H1 (cell line): ENCODE results near the gene DYNLL1. TPM values are rescaled to one million over a fixed set of nuclear protein-coding genes. Genes with fewer than 3 reads are reported as not detected.

Experiments used
- CTCF ChIA-PET: fragments of 300-600 bp; sonication (Branson Sonifier 250); formaldehyde crosslinking; loops from one replicate; lab custom pipeline; 2021; ENCODE audit not compliant: partially characterized antibody; lab: Charles Lee
- POLR2A ChIA-PET: fragments of 300-600 bp; sonication (Branson Sonifier 250); formaldehyde crosslinking; loops from one replicate; lab custom pipeline; 2021; ENCODE audit warnings: inconsistent platforms; ENCODE audit not compliant: partially characterized antibody; lab: Charles Lee
- DNase-seq, 2 experiments: peaks; one replicate each; pipeline versions ENCODE4 v3.0.0 to v3.0.0-alpha.2; 2010 to 2022; ENCODE audit warnings: low spot score in 2 of 2, low read depth in 1 of 2, mixed read lengths in 1 of 2
- FAIRE-seq: peaks from 2 replicates; lab custom pipeline; 2011; peaks lifted over from hg19 to GRCh38; lab: Jason Lieb, UNC
- H2AFZ ChIP-seq: 2 replicates; pipeline ENCODE4 v1.8.1; 2012; ENCODE audit warnings: low read length, inconsistent platforms
- H2AK5ac ChIP-seq: 2 replicates; pipeline ENCODE4 v1.6.1; 2013; ENCODE audit warnings: low read depth, low read length
- H2BK120ac ChIP-seq: replicated peaks from 2 replicates; pipeline ENCODE3; 2013; ENCODE audit warnings: low read depth, low read length, inconsistent platforms
- H2BK12ac ChIP-seq: 2 replicates; pipeline ENCODE4 v1.6.1; 2013; ENCODE audit warnings: low read depth, low read length
- H2BK15ac ChIP-seq: 2 replicates; pipeline ENCODE4 v1.6.1; 2013; ENCODE audit warnings: low read length
- H2BK20ac ChIP-seq: 2 replicates; pipeline ENCODE4 v1.6.1; 2013; ENCODE audit warnings: low read length
- H2BK5ac ChIP-seq: 2 replicates; pipeline ENCODE4 v1.6.1; 2013; ENCODE audit warnings: low read depth, low read length
- H3K14ac ChIP-seq: 2 replicates; pipeline ENCODE4 v1.6.1; 2013; ENCODE audit warnings: inconsistent platforms; ENCODE audit not compliant: insufficient read length
- H3K18ac ChIP-seq: 2 replicates; pipeline ENCODE4 v1.6.1; 2013; ENCODE audit warnings: low read length; ENCODE audit errors: extremely low read depth
- H3K23ac ChIP-seq: 2 replicates; pipeline ENCODE4 v1.6.1; 2013; ENCODE audit warnings: inconsistent platforms; ENCODE audit not compliant: insufficient read length
- H3K23me2 ChIP-seq: 2 replicates; pipeline ENCODE4 v1.6.1; 2013; ENCODE audit warnings: low read depth, low read length
- H3K27ac ChIP-seq: 2 replicates; pipeline ENCODE4 v1.6.1; 2011; ENCODE audit warnings: low read depth, low read length, inconsistent platforms
- H3K27me3 ChIP-seq, 4 experiments: replicated peaks in 1 of 4; 1 replicate in 1 of 4; 2 replicates in 3 of 4; pipeline versions ENCODE4 v1.6.1 to v1.8.1; 2011 to 2013; ENCODE audit warnings: low read length in 3 of 4, mild to moderate bottlenecking in 3 of 4, inconsistent platforms in 2 of 4, mixed read lengths in 2 of 4, moderate library complexity in 1 of 4; ENCODE audit not compliant: control insufficient read depth in 3 of 4, insufficient read depth in 3 of 4; ENCODE audit errors: extremely low read depth in 1 of 4
- H3K36me3 ChIP-seq, 4 experiments: 2 replicates each; pipeline versions ENCODE4 v1.6.1 to v1.8.1; 2011 to 2013; ENCODE audit warnings: mild to moderate bottlenecking in 4 of 4, low read length in 3 of 4, moderate library complexity in 2 of 4, control low read depth in 1 of 4, inconsistent platforms in 1 of 4; ENCODE audit not compliant: insufficient read depth in 4 of 4, control insufficient read depth in 2 of 4
- H3K4ac ChIP-seq: replicated peaks from 2 replicates; pipeline ENCODE3; 2013; ENCODE audit warnings: low read length, low read depth, mixed read lengths, inconsistent platforms; ENCODE audit not compliant: insufficient read length
- H3K4me1 ChIP-seq, 4 experiments: replicated peaks in 1 of 4; 1 replicate in 1 of 4; 2 replicates in 3 of 4; pipeline versions ENCODE4 v1.6.1 to v1.8.1; 2011 to 2013; ENCODE audit warnings: low read length in 3 of 4, inconsistent platforms in 2 of 4, mixed read lengths in 1 of 4; ENCODE audit not compliant: insufficient read depth in 4 of 4, control insufficient read depth in 3 of 4
- H3K4me2 ChIP-seq, 2 experiments: 2 replicates each; pipeline versions ENCODE4 v1.6.1 to v1.8.1; 2011 to 2013; ENCODE audit warnings: low read depth in 2 of 2, low read length in 2 of 2, control low read depth in 1 of 2, inconsistent platforms in 1 of 2, mild to moderate bottlenecking in 1 of 2; ENCODE audit not compliant: insufficient read depth in 1 of 2
- H3K4me3 ChIP-seq, 4 experiments: fragments of 200-600, 300-600 bp in 1 of 4; sonication (generic), shearing (Covaris generic), sonication (Bioruptor Twin) in 1 of 4; 2 replicates each; pipeline versions ENCODE4 v1.5.1 to v1.8.1; 2011 to 2016; ENCODE audit warnings: low read length in 4 of 4, low read depth in 3 of 4, control low read depth in 2 of 4, inconsistent platforms in 2 of 4, mild to moderate bottlenecking in 2 of 4, mixed read lengths in 1 of 4, moderate library complexity in 1 of 4; ENCODE audit not compliant: insufficient read depth in 2 of 4; ENCODE audit errors: extremely low read depth in 1 of 4
- H3K56ac ChIP-seq: replicated peaks from 2 replicates; pipeline ENCODE3; 2013; ENCODE audit warnings: low read depth, mild to moderate bottlenecking, mixed read lengths, low read length, inconsistent platforms; ENCODE audit not compliant: insufficient read length
- H3K79me1 ChIP-seq: 2 replicates; pipeline ENCODE4 v1.6.1; 2013; ENCODE audit warnings: low read depth, low read length, control low read depth
- H3K79me2 ChIP-seq, 2 experiments: 2 replicates each; pipeline versions ENCODE4 v1.6.1 to v1.8.1; 2012 to 2013; ENCODE audit warnings: low read length in 2 of 2, mild to moderate bottlenecking in 2 of 2, inconsistent platforms in 1 of 2; ENCODE audit not compliant: insufficient read depth in 2 of 2, control insufficient read depth in 1 of 2
- H3K9ac ChIP-seq, 4 experiments: replicated peaks in 1 of 4; 1 replicate in 1 of 4; 2 replicates in 3 of 4; pipeline versions ENCODE4 v1.6.1 to v1.8.1; 2011 to 2013; ENCODE audit warnings: low read depth in 3 of 4, low read length in 3 of 4, control low read depth in 2 of 4, mild to moderate bottlenecking in 2 of 4, moderate library complexity in 2 of 4, inconsistent platforms in 1 of 4; ENCODE audit errors: extremely low read depth in 1 of 4
- H3K9me3 ChIP-seq, 2 experiments: 2 replicates each; pipeline versions ENCODE4 v1.6.1 to v1.8.1; 2012 to 2013; ENCODE audit warnings: mild to moderate bottlenecking in 2 of 2, moderate library complexity in 2 of 2, control low read depth in 1 of 2, inconsistent platforms in 1 of 2, low read depth in 1 of 2, low read length in 1 of 2, mixed read lengths in 1 of 2; ENCODE audit not compliant: insufficient read depth in 2 of 2
- H4K20me1 ChIP-seq, 2 experiments: replicated peaks in 1 of 2; 2 replicates each; pipeline versions ENCODE3 to v1.8.1; 2011 to 2013; ENCODE audit warnings: inconsistent platforms in 2 of 2, low read length in 2 of 2, mild to moderate bottlenecking in 1 of 2; ENCODE audit not compliant: insufficient read depth in 2 of 2, control insufficient read depth in 1 of 2
- H4K5ac ChIP-seq: 2 replicates; pipeline ENCODE4 v1.6.1; 2013; ENCODE audit warnings: low read length, low read depth, mixed read lengths, inconsistent platforms; ENCODE audit not compliant: insufficient read length
- H4K8ac ChIP-seq: 2 replicates; pipeline ENCODE4 v1.8.0; 2013; ENCODE audit warnings: mild to moderate bottlenecking, moderate library complexity, low read length, inconsistent platforms; ENCODE audit not compliant: insufficient read depth; ENCODE audit errors: extremely low read depth
- H4K91ac ChIP-seq: replicated peaks from 2 replicates; pipeline ENCODE3; 2013; ENCODE audit warnings: low read length, mixed read lengths, inconsistent platforms; ENCODE audit not compliant: insufficient read length
- BRCA1 ChIP-seq: IDR thresholded peaks from 2 replicates; pipeline ENCODE4 v1.6.1; 2012; ENCODE audit warnings: low read depth, low read length, improper control_type of control experiment
- RAD21 ChIP-seq, 2 experiments: IDR thresholded peaks in 1 of 2; conservative IDR thresholded peaks in 1 of 2; 2 replicates each; pipeline ENCODE4 v1.6.1; 2011; ENCODE audit warnings: low read depth in 2 of 2, low read length in 2 of 2, improper control_type of control experiment in 1 of 2, inconsistent platforms in 1 of 2, mild to moderate bottlenecking in 1 of 2, moderate library complexity in 1 of 2
- WGBS, 2 experiments: shearing (Covaris generic) in 1 of 2; methylation state at CpG; one replicate each; pipeline versions ENCODE4 v1.1.6 to v1.1.7; 2013 to 2015; ENCODE audit warnings: low lambda C conversion rate in 2 of 2, mixed read lengths in 2 of 2, inconsistent platforms in 1 of 2, low coverage in 1 of 2, missing lambda C conversion rate in 1 of 2; ENCODE audit not compliant: insufficient replicate concordance in 2 of 2, insufficient coverage in 1 of 2, insufficient read length in 1 of 2; ENCODE audit errors: extremely low coverage in 1 of 2, missing lambda C conversion rate in 1 of 2; 5-methylcytosine and 5-hydroxymethylcytosine counted together
- polyA plus RNA-seq, 7 experiments: library from polyadenylated mRNA; depleted of rRNA in 3 of 7; stranded (reverse) in 5 of 7; unstranded in 2 of 7; fragments of >200 nt in 5 of 7; fragments of 200-250 nt in 2 of 7; gene quantifications; 1 replicate in 5 of 7; 2 replicates in 1 of 7; 4 replicates in 1 of 7; pipeline versions ENCODE4 v1.2.1 to v1.2.3, GENCODE V29; 2011 to 2013; ENCODE audit warnings: missing spikeins in 2 of 7, mixed read lengths in 2 of 7
- total RNA-seq: library from RNA; stranded (reverse); fragmentation: NEBNext Ultra II Directional; extraction: Animal tissue kit (Norgen Biotek cat#: 25700); gene quantifications from 2 replicates; pipeline ENCODE4 v1.2.1, GENCODE V29; 2021
- TF ChIP-seq, protein P1 (sequence below), 3 experiments: IDR thresholded peaks; 1 replicate in 2 of 3; 2 replicates in 1 of 3; pipeline versions ENCODE4 v1.5.1 to v1.6.1; 2011; ENCODE audit warnings: low read length in 3 of 3, mild to moderate bottlenecking in 3 of 3, inconsistent platforms in 2 of 3, low read depth in 1 of 3, moderate library complexity in 1 of 3; ENCODE audit not compliant: insufficient read depth in 1 of 3; ENCODE audit errors: control extremely low read depth in 1 of 3

The DYNLL1 gene
- total and polyA plus RNA-seq, 2 of the 8 experiments (the other 6 are each of a cell fraction or from before 2014, with no cell fraction given), result 423 to 488 TPM

DNA sequence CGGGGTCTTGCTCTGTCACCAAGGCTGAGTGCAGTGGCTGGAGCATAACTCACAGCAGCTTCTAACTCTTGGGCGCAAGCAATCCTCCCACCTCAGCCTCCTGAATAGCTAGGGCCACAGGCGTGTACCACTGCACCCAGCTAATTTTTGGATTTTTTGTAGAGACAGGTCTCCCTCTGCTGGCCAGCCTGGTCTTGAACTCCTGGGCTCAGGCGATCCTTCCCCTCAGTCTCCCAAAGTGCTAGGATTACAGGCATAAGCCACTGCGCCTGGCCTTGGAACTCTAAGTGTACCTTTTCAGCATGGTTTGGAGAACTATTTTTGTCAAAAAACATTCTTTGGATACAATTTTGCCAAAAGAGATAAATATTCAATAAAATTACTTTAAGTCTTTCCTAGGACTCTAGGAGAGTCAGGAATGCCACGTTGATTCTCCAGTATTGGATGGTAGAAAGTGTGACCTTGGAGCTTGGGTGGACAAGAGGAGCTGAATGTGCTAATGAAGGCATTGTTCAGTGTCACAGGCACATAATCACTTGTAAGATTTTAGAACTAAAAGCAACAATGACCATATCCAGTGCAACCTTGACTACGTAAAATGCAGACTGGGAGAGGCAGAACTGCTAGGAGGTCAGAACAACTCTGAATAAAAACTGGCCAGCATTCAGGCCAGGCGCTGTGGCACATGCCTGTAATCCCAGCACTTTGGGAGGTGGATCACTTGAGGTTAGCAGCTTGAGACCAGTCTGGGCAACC is 29.2 kb upstream of the DYNLL1 start:
- no peak overlapping the region for H3K14ac ChIP-seq
- H3K56ac ChIP-seq, result no peak overlapping the region
- peaks cover 3% of the 10 kb centered on the region for H3K79me1 ChIP-seq
- FAIRE-seq (no peak), DNase-seq (peak in 1 of 2 experiments; percentile 60)
- H3K18ac ChIP-seq, result no peak overlapping the region
- TF ChIP-seq, protein P1, sequence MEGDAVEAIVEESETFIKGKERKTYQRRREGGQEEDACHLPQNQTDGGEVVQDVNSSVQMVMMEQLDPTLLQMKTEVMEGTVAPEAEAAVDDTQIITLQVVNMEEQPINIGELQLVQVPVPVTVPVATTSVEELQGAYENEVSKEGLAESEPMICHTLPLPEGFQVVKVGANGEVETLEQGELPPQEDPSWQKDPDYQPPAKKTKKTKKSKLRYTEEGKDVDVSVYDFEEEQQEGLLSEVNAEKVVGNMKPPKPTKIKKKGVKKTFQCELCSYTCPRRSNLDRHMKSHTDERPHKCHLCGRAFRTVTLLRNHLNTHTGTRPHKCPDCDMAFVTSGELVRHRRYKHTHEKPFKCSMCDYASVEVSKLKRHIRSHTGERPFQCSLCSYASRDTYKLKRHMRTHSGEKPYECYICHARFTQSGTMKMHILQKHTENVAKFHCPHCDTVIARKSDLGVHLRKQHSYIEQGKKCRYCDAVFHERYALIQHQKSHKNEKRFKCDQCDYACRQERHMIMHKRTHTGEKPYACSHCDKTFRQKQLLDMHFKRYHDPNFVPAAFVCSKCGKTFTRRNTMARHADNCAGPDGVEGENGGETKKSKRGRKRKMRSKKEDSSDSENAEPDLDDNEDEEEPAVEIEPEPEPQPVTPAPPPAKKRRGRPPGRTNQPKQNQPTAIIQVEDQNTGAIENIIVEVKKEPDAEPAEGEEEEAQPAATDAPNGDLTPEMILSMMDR (IDR thresholded peaks at IDR 0.05; ENCODE audit: control extremely low read depth in 1 of 3, insufficient read depth in 1 of 3, low read depth in 1 of 3, low read length in 3 of 3), result peak; percentile 58 to 71 (median 70)
- TF ChIP-seq RAD21 (IDR thresholded peaks at IDR 0.05 in 1 of 2, conservative IDR thresholded peaks at IDR 0.05 in 1 of 2; ENCODE audit: low read depth in 2 of 2, low read length in 2 of 2), result peak; percentile 52 to 69
- no peak for TF ChIP-seq BRCA1
- peaks cover 5% of the 10 kb centered on the region for H3K23me2 ChIP-seq
- H3K23ac ChIP-seq, result no peak overlapping the region
- H3K79me2 ChIP-seq, result peaks cover 0 to 49% of the 10 kb centered on the region in 2 experiments; a peak in 3 of 4 replicates
- H4K91ac ChIP-seq, result no peak overlapping the region
- H3K9me3 ChIP-seq, result no peaks in the 10 kb centered on the region
- peaks cover 0 to 5% (median 0%) of the 10 kb centered on the region in 4 experiments; a peak in 2 of 7 replicates for H3K4me1 ChIP-seq
- no peak overlapping the region for H4K8ac ChIP-seq
- peaks cover 31 to 47% (median 39%) of the 10 kb centered on the region in 4 experiments for H3K36me3 ChIP-seq
- H2AK5ac ChIP-seq, result no peak overlapping the region
- peaks cover 12 to 18% of the 10 kb centered on the region in 2 experiments for H4K20me1 ChIP-seq
- H3K9ac ChIP-seq, result no peak overlapping the region
- 72% methylated on average over 8 of the region's 8 CpGs; no CpG with 5 or more reads in 1 of the 2 experiments for WGBS, 2 experiments
- H3K4ac ChIP-seq, result no peak overlapping the region
- no peak overlapping the region; a peak in 2 of 4 replicates for H3K4me2 ChIP-seq
- H2BK120ac ChIP-seq, result no peak overlapping the region
- ChIA-PET POLR2A (interaction anchor here (0.6 to 18.7 kb wide), 22 partner anchors 8 to 951 kb away, joined by 3 to 365 read pairs (median 4); partner anchors contain the start of genes COX6A1, DYNLL1, GATC and PLA2G1B), CTCF (interaction anchor here (0.6 to 9.3 kb wide), 24 partner anchors 9 to 230 kb away, joined by 3 to 152 read pairs (median 8); partner anchors contain the start of genes COX6A1, DYNLL1 and PLA2G1B)
- H3K27ac ChIP-seq, result no peak overlapping the region
- no peaks in the 10 kb centered on the region for H3K27me3 ChIP-seq
- no peak overlapping the region for H2AFZ ChIP-seq
- no peak overlapping the region for H4K5ac ChIP-seq
- no peak overlapping the region for H2BK5ac ChIP-seq
- no peak overlapping the region for H2BK20ac ChIP-seq
- H2BK12ac ChIP-seq, result no peak overlapping the region
- peak overlapping the region in 1 of 4 experiments; percentile 21; a peak in 1 of 8 replicates for H3K4me3 ChIP-seq
- H2BK15ac ChIP-seq, result no peak overlapping the region
